ENCODE data around the gene MCM3.

Gene MCM3

DNA sequence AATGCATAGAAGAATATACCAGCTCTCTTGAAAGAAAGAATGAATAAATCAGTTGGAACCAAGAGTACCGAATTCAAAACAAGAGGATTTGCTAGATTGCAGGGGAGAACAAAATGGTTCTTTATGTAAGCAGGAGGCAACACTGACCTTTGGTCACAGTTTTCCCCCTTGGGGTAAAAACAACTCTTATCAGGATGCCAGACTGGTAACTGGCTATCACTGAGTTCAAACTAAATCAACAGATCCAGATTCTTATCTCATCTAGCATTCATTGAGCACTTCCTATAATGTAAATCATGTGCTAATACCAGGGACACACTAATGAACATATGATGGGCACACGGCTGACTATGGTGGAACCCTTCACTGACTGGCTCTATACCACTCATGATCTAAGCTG, 35.5 kb downstream of the MCM3 start:
- no peak for DNase-seq (ENCODE audit: low spot score)

DNA sequence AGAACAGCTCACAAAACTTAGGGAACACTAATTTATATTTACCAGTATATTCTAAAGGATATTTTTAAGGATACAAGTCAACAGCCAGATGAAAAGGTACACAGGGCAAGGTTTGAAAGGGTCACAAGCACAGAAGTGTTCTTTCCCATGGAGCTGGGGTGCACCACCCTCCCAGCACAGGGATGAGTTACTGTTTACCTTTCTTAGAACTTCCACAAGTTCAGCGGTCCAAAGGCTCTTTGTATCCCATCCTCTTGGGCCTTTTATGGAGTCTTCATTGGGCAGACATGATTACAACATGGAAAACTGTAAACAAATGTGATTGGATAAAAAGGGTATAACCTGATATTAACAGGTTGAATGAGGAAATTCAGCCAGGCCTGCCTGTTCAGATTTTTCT, 39.1 kb downstream of the MCM3 start:
- no peak for DNase-seq (ENCODE audit: low spot score)

DNA sequence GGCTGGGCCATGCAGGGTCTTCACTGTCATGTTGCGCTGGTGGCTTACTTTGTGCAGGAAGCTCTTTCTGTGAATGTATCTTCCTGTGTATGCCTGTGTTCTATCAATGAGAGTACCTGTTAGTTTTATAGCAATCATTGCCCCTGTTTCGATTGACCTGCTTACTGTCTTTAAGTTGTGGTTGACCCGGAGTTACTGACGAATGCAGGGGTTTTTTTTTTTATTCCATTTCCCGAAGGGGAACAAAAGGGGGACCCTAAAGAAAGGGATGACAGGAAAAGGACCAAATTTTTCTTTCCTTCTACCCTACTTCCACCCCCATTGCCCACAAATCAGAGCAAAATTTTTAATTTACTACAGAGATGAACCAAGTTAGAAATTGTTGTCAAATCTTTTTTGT, 40.1 kb downstream of the MCM3 start, which contains the start of gene IL17F:
Gene IL17F, minus strand, starts transcription at position 101 of the 400 bp plus-strand sequence. Its CDS starts 71 bp downstream, at position 30.
- DNase-seq (ENCODE audit: low spot score), result no peak

DNA sequence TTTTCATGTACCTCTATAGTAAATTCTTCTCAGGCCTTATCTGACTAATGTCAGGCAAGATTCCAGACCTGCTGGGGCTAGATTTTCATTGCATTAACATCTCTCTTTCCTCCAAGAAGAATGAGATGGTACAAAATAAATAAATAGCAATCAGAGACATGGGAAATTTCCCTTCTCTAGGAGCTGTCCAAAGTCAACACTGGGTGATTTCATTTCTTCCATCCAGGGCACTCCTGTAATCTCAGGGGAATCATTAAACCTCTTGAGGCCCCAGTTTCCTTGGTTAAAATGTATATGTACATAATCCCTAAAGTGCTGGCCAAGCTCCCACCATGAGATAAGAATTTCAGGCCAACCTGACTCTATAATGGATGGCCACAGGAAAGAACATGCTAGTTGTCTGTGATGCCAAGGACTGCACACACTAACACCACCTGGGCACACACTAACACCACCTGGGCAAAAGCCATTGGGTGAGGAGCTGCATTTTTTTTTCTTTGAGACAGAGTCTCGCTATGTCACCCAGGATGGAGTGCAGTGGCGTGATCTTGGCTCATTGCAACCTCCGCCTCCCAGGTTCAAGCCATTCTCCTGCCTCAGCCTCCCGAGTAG, 41.2 kb downstream of the MCM3 start:
- DNase-seq (ENCODE audit: low spot score), result no peak

DNA sequence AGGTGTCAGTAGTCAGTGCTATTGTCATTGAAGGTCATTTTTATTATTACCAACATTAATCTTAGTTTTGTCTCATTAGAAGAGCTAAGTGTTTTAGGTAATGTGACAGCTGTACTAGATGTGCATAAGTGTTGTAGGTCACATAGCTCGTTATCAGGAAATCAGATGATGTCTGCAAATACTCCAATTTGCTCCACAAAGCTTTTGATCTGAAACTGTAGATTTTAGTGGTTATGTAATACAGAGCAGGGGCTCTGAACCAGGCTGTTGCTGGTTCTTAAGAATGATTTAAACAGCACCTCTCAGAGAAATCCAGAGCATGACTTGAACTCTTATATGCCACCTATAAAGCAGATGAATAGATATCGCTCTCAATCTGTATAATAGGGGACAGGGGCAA, 42.7 kb downstream of the MCM3 start:
- DNase-seq (ENCODE audit: low spot score), result no peak

DNA sequence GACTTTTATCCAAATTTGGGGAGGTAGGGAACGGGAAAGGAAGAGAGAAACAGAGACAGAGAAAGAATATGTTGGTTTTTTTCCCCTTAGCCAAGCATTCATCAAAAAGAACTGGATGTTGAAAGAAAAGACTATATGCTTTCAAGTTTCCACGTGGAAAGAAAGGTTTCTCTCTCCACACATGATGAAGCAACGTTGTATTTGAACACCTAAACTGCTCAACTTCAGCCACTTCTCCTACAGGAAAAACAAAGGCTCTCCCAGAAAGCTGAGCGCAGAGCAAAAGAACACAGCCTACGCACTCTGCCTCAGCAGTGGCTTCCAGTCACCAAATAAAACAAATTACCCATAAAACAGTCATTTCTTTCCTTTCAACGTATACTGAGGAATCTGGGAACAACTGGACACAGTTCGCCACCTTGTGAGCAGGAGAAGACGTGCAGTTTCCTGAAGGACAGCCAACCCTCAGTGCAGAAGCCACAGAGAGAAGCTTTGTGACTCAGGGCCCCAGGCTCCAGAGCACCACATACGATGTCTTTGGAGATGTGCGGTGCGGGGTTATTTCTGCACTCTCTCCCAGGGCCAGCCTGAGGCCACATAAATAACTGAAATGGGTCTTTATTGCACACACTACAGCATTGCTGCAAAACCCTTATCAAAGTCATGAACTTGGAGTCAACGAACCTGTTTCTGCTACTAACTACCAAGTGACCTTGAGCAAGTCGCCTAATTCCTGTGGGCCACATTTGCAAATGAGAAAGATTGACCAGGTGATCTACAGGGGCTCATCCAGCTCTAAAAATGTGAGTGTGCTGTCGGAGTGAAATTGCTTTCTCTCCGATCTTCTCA, 50.3 kb downstream of the MCM3 start:
- DNase-seq (ENCODE audit: low spot score), result peak; percentile 49

DNA sequence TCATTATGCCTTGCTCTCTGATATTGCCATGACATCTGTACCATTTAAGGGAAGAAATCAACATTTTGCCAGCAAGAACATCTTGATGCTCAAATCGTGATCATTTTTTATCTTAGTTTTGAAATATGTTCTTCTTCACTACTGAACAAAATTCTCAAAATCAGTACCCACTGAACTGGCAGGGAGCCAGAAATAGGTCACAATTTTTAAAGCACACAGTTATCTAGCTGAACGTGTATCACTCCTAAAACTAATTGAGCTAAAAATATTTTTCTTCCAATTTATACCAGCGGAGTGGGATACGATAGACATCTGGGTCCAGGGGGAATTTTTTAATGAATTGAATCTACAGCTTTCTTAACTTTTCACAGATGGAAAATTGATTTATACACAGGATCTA, 51.5 kb downstream of the MCM3 start:
- no peak for DNase-seq (ENCODE audit: low spot score)

DNA sequence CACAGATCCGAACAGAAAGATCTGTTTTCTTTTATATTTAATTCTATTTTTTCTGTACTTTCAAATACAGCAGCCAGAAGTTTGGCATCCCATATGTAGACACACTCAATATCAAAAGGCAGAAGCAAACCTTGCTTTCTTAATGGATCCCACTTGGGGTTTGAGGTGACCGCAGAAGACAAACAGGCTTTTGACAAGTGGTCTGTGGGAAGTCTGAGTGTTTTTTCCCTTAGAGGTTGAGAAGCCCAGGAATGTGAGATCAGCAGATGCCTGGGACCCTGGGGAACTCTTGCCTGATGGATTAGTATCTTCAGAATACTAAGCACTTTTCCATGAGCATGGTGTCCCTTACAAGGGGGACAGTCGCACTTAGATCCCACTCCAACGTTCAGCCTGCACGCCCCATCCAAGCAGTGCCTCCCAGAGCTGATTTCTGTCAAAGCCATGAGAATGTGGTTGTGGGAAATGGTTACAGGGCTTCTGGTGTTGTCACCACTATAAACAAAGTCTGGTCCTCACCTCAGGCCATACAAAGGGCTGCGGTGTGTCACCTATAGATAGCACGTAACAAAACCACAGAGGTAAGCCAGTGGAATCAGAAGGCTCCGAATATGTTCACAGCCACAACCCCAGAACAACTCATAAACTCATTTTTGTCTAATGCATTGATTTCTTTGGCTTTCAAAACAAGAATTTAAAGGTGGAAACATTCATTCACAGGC, 53.0 kb downstream of the MCM3 start:
- DNase-seq (ENCODE audit: low spot score), result no peak

DNA sequence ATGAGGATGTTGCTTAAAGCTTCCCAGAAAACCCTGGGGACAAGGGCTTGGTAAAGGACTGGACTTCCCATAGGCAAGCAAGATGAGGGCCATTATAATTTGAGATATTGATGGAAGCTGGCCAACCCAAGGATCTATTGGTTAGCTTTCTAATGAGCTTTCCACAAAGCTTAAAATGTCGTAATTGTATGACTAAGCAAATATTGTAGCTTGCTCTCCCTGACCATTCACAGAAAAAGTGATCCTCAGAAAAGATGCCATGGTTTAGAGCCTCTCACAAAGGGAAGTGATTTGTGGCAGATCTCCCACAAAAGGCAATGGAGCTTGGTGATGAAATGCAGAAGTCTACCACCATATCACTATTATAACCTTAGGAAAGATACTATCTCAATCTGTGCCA, 53.9 kb downstream of the MCM3 start:
- DNase-seq (ENCODE audit: low spot score), result no peak

DNA sequence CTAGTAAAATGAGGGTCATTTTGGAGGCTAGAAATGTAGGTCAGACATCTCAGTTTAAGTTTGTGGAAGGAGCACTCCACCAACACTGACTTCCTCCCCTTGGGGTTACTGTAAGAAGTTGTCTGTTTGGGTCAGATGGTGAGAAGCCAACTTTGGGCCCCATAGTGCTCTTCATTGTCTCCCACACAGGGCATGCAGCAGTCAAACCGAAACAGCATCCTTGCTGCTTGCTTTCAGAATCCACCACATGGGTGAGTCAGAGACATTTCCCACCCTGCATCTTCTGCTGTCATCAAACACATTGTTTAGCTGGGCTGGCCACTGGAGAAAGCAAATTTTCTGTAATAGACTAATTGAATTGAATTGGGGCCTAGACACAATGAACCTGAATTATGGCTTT, 57.0 kb downstream of the MCM3 start:
- DNase-seq (ENCODE audit: low spot score), result no peak

DNA sequence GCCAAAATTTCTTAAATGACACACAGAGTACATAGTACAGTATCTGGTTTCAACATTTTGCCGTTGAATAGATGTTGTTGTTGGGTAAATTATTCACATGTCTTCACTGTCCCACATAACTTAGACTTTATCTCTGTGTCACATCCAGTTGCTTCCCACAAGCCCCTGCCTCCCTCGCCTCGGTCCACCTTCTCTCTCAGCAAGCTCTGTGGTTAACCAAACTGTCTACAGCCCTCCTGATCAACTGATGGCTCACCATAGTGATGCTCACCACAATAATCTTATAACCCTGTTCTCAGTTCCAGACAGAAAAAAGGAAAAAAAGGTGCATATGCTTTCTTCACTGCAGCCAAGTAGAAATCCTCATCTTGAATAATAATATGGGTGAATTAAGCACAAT, 63.2 kb downstream of the MCM3 start:
- no peak for DNase-seq (ENCODE audit: low spot score)

DNA sequence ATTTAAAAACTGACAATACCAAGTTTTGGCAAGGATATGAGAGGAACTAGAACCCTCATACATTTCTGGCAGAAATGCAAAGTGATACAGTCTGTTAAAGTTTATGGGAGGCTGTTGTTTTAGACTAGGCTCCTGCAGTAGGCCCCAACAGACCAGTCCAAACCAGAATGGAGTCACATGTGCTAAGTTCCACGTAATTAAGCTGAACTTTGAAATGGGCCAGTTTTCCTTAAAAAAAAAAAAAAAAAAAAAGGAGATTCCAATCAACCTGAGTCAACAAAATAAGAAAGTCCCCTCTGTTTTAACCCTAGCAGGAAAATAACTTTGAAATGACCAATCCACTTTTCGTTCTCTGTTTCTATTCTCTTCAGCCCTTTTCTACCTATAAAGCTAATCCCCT, 66.8 kb downstream of the MCM3 start:
- DNase-seq (ENCODE audit: low spot score), result no peak

DNA sequence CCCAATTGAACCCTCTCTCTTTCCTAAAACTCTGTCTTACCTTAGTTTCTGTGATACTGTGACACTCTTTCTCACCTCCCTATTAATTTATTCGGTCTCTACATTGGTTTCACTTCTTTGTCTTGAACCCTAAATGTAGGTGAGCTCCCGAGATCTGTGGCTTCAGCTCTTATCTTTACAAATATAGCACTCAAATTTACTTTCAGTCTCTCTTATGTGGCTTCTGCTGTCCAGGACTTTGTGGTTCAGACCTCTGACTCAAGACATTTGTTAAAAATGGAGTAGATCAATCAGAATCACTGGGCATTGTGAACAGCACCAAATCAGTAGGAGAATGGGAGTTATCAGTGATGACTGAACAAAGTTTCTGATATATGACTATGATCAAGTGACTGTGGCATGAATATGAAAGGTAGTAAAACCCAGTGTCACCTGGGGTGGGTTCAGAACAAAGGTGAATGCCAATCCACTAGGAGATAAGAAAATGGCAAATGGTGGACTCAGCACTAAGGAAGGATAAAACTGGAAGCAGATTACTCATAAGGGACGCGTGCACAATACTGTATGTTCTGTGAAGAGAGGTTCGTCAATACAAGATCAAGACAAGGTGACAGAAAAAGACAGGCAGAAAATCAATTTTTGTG, 67.5 kb downstream of the MCM3 start:
- no peak for DNase-seq (ENCODE audit: low spot score)

DNA sequence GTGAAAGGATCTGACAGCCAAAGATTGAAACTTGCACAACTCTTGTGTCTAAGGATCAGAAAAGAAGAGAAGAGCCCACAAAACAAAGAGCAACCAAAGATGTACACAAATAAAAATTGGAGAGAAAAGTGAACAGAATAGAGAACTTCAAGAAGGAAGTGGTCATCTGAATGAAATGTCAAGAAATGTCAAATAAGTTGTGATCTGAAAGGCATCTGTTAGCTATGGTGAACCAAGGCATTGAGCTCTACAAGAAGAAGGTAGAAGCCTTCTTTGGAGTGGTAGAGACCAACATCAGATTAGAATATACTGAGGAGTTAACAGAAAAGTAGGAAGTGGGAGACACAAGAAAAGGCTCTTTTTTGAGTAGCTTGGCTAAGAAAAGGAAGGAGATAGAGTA, 68.8 kb downstream of the MCM3 start:
- DNase-seq (ENCODE audit: low spot score), result no peak
